ENCODE data around the gene TARS3.
"Not testable (repeated sequence)": the region's sequence is repeated elsewhere in the genome, so short reads cannot be mapped to it uniquely, and the experiment has no call there.

Gene TARS3

DNA sequence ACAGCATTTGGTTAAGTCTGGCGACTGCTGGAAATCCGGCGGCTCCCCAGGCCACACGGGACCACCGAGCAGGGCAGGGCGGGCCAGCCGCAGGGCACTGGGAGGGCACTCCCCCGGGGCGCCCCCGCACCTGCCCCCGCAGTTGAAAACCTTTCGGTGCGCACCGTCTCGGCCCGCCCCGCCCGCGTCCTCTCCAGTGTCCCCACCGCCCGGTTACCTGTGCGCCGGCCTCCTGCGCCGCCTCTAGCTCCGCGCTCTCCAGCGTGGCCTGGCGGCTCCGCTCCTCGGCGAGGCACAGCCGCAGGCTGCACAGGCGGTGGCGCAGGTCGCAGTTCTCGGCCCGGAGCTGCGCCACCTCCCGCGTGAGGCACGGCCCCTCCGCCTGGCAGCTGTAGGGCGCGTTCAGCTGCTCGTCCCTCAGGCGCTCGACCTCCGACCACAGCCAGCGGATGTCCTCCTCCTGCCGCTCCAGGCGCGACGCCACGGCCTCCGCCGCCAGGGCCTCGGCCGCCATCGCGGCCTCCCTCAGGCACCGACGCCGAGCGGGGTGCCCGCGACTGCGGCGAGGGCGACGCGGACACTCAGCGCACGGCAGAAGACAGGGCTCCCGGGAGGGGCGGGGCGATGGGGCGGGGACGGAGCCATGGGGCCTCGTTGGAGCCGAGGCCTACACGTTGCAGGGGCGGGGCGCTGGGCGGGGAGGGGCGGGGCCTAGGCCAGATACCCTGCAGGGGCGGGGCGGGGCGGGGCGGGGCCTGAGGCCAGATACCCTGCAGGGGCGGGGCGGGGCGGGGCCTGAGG, at the start of gene TARS3:
TARS3 (minus strand) TSS at position 600 of the 801 bp plus-strand sequence; CDS start at position 514, 86 bp downstream.
- Histone ChIP-seq H2AFZ (ENCODE audit: low read length) (peak within 1 kb of the TSS; percentile 88), H3K4me3 (ENCODE audit: low read length, poor library complexity, severe bottlenecking) (peak within 1 kb of the TSS; percentile 78), H3K27me3 (ENCODE audit: insufficient read depth, low read length, poor library complexity, severe bottlenecking) (no peaks in the 10 kb centered on the region), H3K79me2 (ENCODE audit: insufficient read depth, low read length) (no peaks in the 10 kb centered on the region), H4K20me1 (ENCODE audit: insufficient read depth, low read length, poor library complexity, severe bottlenecking) (no peaks in the 10 kb centered on the region), H3K4me2 (ENCODE audit: low read depth, low read length, poor library complexity, severe bottlenecking) (peak within 1 kb of the TSS; percentile 81), H3K4me1 (ENCODE audit: insufficient read depth, low read length, poor library complexity, severe bottlenecking) (peaks cover 15% of the 10 kb centered on the region), H3K9me3 (ENCODE audit: insufficient read depth, low read depth, low read length) (peaks cover 3% of the 10 kb centered on the region; the same call in 1 of the 2 replicates), H3K9me2 (replicated peaks; ENCODE audit: low read depth, low read length) (no peaks in the 10 kb centered on the region), H3K36me3 (ENCODE audit: insufficient read depth, low read length) (peaks cover 5% of the 10 kb centered on the region; the same call in 1 of the 2 replicates), H3F3A (ENCODE audit: low read depth) (peaks cover 10% of the 10 kb centered on the region), H3K9ac (ENCODE audit: low read depth, low read length, poor library complexity, severe bottlenecking) (peak within 1 kb of the TSS; percentile 73)
- TF ChIP-seq EZH2phosphoT487 (IDR thresholded peaks at IDR 0.05; ENCODE audit: borderline replicate concordance) = no peak
- TF ChIP-seq, protein P1, sequence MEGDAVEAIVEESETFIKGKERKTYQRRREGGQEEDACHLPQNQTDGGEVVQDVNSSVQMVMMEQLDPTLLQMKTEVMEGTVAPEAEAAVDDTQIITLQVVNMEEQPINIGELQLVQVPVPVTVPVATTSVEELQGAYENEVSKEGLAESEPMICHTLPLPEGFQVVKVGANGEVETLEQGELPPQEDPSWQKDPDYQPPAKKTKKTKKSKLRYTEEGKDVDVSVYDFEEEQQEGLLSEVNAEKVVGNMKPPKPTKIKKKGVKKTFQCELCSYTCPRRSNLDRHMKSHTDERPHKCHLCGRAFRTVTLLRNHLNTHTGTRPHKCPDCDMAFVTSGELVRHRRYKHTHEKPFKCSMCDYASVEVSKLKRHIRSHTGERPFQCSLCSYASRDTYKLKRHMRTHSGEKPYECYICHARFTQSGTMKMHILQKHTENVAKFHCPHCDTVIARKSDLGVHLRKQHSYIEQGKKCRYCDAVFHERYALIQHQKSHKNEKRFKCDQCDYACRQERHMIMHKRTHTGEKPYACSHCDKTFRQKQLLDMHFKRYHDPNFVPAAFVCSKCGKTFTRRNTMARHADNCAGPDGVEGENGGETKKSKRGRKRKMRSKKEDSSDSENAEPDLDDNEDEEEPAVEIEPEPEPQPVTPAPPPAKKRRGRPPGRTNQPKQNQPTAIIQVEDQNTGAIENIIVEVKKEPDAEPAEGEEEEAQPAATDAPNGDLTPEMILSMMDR (conservative IDR thresholded peaks at IDR 0.05; ENCODE audit: low read length) = peak; percentile 37

DNA sequence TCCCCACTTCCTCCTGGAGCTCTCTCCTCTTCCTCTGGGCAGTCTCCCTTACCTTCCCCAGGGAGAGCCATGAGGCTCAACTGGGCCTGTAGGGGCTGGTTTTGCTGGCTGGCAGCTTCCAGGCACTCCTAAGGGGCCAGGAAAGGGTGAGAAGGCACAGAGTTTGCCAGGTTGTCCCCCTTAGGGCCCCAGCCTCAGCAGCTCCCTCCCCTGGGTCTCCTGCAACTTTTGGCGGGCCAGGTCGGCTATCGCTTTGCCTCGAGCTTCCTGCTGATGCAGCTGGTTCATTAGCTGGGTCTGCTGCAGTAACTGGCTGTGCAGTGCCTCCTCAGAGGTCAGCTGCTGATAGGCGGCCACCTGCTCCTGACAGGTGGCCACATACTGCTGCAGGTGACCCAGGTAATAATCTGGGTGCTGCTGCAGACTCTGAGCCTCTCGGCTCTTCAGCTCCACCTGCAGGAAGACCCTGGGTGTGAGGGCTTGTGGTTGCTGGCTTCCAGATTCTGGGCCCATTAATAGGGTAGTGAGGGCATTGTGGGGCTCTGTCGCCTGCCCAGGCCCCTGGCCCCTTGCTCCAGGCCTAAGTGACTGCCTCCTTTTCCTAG, 49.3 kb upstream of the TARS3 start:
- Histone ChIP-seq H3K79me2 (ENCODE audit: insufficient read depth, low read length) (no peaks in the 10 kb centered on the region), H3K9me3 (ENCODE audit: insufficient read depth, low read depth, low read length) (no peaks in the 10 kb centered on the region; the same call in 1 of the 2 replicates), H3K36me3 (ENCODE audit: insufficient read depth, low read length) (no peaks in the 10 kb centered on the region), H3K27me3 (ENCODE audit: insufficient read depth, low read length, poor library complexity, severe bottlenecking) (no peaks in the 10 kb centered on the region), H3K9me2 (replicated peaks; ENCODE audit: low read depth, low read length) (no peaks in the 10 kb centered on the region), H3K4me3 (ENCODE audit: low read length, poor library complexity, severe bottlenecking) (no peak overlapping the region), H3K4me2 (ENCODE audit: low read depth, low read length, poor library complexity, severe bottlenecking) (no peak overlapping the region), H3K4me1 (ENCODE audit: insufficient read depth, low read length, poor library complexity, severe bottlenecking) (no peaks in the 10 kb centered on the region), H3F3A (ENCODE audit: low read depth) (no peaks in the 10 kb centered on the region), H3K9ac (ENCODE audit: low read depth, low read length, poor library complexity, severe bottlenecking) (no peak overlapping the region), H2AFZ (ENCODE audit: low read length) (no peak overlapping the region), H4K20me1 (ENCODE audit: insufficient read depth, low read length, poor library complexity, severe bottlenecking) (no peaks in the 10 kb centered on the region)
- TF ChIP-seq, protein P1 (conservative IDR thresholded peaks at IDR 0.05; ENCODE audit: low read length) = peak; percentile 51
- no peak for TF ChIP-seq EZH2phosphoT487 (IDR thresholded peaks at IDR 0.05; ENCODE audit: borderline replicate concordance)

DNA sequence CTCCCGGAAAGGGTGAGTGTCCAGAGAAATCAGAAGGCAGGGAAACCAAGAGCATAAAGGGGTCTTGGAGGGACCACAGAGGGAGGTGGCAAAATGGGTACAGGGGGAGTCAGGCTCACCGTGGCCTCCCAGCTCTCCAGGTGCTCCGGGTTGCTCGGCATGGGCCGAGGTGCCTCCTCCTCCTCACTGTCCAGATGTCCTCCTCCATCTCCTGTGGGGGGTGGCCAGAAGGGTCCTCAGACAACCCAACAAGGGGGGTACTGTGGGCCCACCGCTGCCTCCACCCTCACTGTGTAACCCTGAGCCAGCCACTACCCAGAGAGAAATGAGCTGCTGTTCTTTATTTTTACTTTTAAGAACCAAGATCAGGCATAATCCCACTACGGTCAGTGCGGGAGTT, 48.6 kb upstream of the TARS3 start:
- Histone ChIP-seq H3K4me3 (ENCODE audit: low read length, poor library complexity, severe bottlenecking) (no peak overlapping the region), H3K4me2 (ENCODE audit: low read depth, low read length, poor library complexity, severe bottlenecking) (no peak overlapping the region), H3K79me2 (ENCODE audit: insufficient read depth, low read length) (no peaks in the 10 kb centered on the region), H2AFZ (ENCODE audit: low read length) (no peak overlapping the region), H3F3A (ENCODE audit: low read depth) (no peaks in the 10 kb centered on the region), H3K9me2 (replicated peaks; ENCODE audit: low read depth, low read length) (no peaks in the 10 kb centered on the region), H3K36me3 (ENCODE audit: insufficient read depth, low read length) (no peaks in the 10 kb centered on the region), H3K27me3 (ENCODE audit: insufficient read depth, low read length, poor library complexity, severe bottlenecking) (no peaks in the 10 kb centered on the region), H4K20me1 (ENCODE audit: insufficient read depth, low read length, poor library complexity, severe bottlenecking) (no peaks in the 10 kb centered on the region), H3K4me1 (ENCODE audit: insufficient read depth, low read length, poor library complexity, severe bottlenecking) (no peaks in the 10 kb centered on the region), H3K9ac (ENCODE audit: low read depth, low read length, poor library complexity, severe bottlenecking) (no peak overlapping the region), H3K9me3 (ENCODE audit: insufficient read depth, low read depth, low read length) (no peaks in the 10 kb centered on the region; the same call in 1 of the 2 replicates)
- TF ChIP-seq, protein P1 (conservative IDR thresholded peaks at IDR 0.05; ENCODE audit: low read length) = no peak
- no peak for TF ChIP-seq EZH2phosphoT487 (IDR thresholded peaks at IDR 0.05; ENCODE audit: borderline replicate concordance)

DNA sequence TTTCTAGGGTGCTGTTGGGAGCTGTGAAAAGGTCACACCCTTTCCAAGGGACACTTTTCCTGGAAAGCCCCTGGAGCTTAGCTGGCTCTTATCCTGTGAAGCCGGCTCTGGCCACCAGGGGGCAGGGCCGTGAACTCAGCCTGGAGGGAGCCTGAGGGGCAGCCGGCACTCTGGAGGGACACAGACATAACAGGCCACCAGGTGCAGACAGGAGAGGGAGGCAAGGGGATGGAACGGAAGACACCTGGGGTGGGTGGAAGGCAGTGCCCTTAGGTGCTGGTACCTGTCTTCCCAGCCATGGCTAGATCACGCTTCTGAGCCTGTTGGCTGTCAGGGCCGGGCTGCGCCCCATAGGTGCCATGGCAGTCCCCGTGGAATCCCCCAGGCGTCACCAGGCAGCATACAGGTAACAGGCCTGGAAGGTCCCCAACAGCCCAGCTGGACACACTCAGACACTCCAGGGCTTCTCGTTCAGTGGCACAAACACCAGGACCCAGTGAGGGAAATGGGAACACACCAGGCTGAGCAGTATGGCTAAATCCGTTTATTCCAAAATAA, 42.9 kb upstream of the TARS3 start:
- H2AFZ ChIP-seq (ENCODE audit: low read length); H3K4me3 ChIP-seq (ENCODE audit: low read length, poor library complexity, severe bottlenecking); H3K9me3 ChIP-seq (ENCODE audit: insufficient read depth, low read depth, low read length); H4K20me1 ChIP-seq (ENCODE audit: insufficient read depth, low read length, poor library complexity, severe bottlenecking); H3K4me2 ChIP-seq (ENCODE audit: low read depth, low read length, poor library complexity, severe bottlenecking); H3K36me3 ChIP-seq (ENCODE audit: insufficient read depth, low read length); H3K27me3 ChIP-seq (ENCODE audit: insufficient read depth, low read length, poor library complexity, severe bottlenecking); H3K9me2 ChIP-seq (replicated peaks; ENCODE audit: low read depth, low read length); H3K79me2 ChIP-seq (ENCODE audit: insufficient read depth, low read length); H3F3A ChIP-seq (ENCODE audit: low read depth); H3K9ac ChIP-seq (ENCODE audit: low read depth, low read length, poor library complexity, severe bottlenecking); H3K4me1 ChIP-seq (ENCODE audit: insufficient read depth, low read length, poor library complexity, severe bottlenecking): not testable (repeated sequence)
